Measurements from ENCODE around the gene KANSL1L.
"Not testable (repeated sequence)": the region's sequence is repeated elsewhere in the genome, so short reads cannot be mapped to it uniquely, and the experiment has no call there.

KANSL1L gene, protein sequence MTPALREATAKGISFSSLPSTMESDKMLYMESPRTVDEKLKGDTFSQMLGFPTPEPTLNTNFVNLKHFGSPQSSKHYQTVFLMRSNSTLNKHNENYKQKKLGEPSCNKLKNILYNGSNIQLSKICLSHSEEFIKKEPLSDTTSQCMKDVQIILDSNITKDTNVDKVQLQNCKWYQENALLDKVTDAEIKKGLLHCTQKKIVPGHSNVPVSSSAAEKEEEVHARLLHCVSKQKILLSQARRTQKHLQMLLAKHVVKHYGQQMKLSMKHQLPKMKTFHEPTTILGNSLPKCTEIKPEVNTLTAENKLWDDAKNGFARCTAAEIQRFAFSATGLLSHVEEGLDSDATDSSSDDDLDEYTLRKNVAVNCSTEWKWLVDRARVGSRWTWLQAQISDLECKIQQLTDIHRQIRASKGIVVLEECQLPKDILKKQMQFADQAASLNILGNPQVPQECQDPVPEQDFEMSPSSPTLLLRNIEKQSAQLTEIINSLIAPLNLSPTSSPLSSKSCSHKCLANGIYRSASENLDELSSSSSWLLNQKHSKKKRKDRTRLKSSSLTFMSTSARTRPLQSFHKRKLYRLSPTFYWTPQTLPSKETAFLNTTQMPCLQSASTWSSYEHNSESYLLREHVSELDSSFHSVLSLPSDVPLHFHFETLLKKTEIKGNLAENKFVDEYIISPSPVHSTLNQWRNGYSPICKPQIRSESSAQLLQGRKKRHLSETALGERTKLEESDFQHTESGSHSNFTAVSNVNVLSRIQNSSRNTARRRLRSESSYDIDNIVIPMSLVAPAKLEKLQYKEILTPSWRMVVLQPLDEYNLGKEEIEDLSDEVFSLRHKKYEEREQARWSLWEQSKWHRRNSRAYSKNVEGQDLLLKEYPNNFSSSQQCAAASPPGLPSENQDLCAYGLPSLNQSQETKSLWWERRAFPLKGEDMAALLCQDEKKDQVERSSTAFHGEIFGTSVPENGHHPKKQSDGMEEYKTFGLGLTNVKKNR

DNA sequence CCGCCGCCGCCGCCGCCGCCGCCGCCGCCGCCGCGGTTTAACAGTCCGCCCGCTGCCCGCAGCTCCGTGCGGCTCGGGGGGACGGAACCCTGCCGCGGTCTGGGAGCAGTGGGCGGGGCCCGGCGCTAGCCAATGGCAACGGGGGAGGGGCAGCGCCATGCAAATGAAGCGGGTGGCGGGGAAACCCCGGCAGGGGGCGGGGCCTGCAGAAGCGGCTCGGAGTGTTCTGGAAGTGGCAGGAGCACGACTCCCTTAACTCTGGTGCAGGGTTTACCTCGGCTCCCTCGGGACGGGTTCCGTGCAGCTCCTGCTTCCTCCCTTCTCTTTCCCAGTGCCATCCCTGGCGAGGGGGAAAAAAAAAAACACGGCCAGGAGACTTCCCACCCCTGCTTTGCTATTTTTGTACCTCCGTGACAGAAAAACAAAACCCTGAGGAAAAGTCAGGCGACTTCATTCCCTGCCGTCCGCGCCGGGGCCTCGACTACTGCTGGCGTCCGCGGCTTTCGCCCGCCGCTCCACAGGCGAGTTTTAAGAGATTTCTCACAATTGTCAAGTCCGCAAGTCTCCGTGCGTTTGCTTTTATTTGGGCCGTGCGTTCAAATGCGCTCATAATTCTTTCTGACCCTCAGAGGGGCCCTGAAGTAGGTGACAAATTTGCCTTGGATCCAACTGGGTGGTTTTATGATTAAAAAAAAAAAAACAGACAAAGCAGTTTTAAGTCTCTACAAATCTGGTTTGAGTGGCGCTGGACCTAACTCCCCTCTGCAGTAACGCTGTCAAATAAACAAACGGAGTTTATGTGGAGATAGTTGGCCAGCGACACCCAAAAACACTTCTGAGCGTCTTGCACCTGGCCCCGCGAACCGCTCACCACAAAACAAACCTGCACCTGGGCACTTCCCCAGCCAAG lies at the start of gene KANSL1L:
Gene KANSL1L, minus strand, starts transcription at position 101 of the 910 bp plus-strand sequence. CDS start 16,827 bp downstream, outside the sequence.
- DNase-seq (ENCODE audit: low spot score), result peak; percentile 98

- no peak for DNase-seq (ENCODE audit: low spot score)
Measured at GRCh38 chr2:210215120-210215519, 43.9 kb upstream of the KANSL1L start.

DNA sequence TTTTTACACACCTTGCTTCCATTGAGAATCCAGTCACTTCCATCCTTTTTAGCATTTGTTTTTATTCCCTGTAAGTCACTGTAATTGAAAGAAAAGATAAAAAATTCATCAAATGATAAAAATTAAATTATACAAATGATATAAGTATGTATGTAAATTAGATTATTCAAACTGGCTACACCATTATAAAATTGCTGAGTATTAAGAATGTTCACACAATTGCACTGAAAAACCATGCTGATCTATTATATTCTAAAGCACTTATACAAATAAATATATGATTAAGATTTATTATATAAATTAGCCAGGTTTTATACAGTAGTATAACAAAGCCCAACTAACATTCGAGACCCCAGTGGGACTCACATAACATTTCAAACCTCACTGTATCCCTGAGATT lies 39.0 kb upstream of the KANSL1L start:
- DNase-seq (ENCODE audit: low spot score), result no peak

- no peak for DNase-seq (ENCODE audit: low spot score)
Measured at GRCh38 chr2:210207929-210208328, 36.7 kb upstream of the KANSL1L start.

- DNase-seq (ENCODE audit: low spot score), result no peak
Measured at GRCh38 chr2:210203558-210203957, 32.3 kb upstream of the KANSL1L start.

DNA sequence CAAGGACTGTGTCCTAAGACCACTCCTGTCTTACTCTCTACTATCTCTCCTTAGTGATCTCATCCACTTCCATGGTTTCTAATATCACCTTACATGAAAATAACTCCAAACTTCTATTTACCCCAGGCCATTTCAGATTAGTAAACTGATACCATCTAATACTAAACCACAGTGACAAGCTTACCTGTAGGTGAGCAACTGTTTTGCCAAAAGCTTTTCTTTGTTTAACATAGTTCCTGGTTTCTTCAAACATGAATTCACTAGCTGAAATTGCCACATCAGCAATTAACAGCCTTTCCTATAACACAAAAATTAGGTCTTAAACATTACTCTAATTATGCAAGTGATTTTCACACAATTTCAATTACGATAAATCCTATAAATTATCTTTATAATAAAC lies 31.9 kb upstream of the KANSL1L start:
- no peak for DNase-seq (ENCODE audit: low spot score)

DNA sequence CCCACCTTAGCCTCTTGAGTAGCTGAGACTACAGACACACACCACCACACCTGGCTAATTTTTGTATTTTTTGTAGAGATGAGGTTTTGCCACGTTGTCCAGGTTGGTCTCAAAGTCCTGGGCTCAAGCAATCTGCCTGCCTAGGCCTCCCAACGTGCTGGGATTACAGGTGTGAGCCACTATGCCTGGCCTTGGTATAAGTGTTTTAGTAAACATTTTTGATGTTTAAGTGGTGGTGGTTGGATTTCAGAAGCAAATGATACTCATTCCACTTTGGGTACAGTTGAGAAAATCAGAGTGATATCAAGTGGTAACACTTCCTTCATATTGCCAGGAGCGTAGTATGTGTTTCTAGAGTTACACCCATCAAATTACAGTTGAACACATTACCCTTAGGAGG lies 28.6 kb upstream of the KANSL1L start:
- no peak for DNase-seq (ENCODE audit: low spot score)

DNA sequence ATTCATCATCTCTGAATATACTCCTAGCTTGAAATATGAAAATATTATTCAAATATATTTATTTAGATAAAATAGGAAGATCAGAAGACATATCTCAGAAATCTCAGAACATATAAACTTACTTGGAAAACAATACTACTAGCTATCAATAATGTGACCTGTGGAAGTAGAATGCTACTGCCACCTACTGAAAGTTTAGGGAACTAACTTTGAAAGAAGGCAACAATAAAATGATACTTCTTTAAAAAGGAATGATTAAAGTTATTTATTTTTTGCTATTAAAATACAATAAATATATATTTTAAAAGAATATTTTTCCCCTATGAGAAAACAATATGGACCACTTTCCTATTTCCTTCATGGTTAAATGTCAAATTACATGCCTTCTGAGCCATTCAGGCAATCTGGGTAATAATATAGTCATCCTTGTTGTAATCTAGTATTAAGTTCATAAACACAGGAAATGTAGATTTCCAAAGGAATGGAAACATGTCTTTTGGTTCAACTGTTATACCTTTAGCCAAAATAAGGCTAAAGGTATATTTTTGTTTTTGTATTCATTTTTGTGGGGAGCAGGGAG lies 28.1 kb upstream of the KANSL1L start:
- no peak for DNase-seq (ENCODE audit: low spot score)

GRCh38 chr2:210198326-210198725 lies 27.1 kb upstream of the KANSL1L start:
- no peak for DNase-seq (ENCODE audit: low spot score)

DNA sequence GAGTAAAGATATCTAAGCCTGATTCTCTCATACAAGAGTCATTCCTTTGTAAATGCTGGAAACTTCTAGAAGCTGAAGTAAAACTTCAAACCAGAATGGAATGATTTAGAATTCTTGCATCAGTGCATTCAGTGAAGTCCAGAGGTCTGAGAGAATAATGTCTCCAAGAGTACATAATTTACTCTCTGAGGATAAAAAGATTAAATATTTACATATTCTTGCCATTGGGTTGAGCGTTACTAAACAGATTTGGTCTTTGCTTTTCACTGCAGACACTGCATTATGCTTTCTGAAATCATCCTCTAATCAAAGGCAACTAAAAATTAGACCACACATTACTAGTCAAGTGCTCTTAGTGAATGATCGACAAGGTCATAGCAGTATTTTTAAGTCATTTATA lies 26.5 kb upstream of the KANSL1L start:
- DNase-seq (ENCODE audit: low spot score), result no peak

DNA sequence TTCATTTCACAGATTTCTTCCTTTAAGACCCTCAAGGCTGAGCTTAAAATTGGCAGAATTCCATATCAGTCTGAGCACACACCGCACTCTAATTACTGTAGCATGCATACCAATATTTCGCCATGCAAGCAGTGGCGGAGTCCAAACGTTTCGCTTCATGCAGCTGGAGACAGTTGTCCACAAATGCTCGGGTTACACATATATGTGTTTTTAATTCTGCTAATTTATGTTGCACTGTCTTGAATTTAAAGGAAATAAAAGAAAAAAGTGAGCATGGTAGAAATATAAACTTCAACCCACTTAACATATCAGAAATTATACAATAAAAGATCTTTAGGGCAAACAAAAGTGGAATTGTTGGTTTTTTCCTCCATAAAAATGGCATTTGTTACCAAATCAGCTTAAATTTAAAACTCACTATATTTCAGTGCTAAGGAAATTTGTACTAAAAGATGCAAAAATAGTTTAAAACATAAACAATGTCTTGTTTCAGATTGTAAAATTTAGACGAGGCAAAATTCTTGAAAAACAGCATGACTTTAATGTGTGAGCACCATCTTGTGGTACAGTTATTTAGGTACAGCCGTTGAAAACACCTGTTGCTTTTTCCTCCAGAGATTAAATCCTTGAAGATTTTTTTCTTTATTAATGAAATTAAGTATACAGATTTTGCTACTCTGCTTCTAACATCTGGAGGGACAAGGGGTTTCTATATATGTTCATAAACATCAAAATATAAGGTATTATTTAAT lies 24.1 kb upstream of the KANSL1L start:
- no peak for DNase-seq (ENCODE audit: low spot score)

- no peak for DNase-seq (ENCODE audit: low spot score)
Measured at GRCh38 chr2:210190345-210190744, 19.1 kb upstream of the KANSL1L start.

DNA sequence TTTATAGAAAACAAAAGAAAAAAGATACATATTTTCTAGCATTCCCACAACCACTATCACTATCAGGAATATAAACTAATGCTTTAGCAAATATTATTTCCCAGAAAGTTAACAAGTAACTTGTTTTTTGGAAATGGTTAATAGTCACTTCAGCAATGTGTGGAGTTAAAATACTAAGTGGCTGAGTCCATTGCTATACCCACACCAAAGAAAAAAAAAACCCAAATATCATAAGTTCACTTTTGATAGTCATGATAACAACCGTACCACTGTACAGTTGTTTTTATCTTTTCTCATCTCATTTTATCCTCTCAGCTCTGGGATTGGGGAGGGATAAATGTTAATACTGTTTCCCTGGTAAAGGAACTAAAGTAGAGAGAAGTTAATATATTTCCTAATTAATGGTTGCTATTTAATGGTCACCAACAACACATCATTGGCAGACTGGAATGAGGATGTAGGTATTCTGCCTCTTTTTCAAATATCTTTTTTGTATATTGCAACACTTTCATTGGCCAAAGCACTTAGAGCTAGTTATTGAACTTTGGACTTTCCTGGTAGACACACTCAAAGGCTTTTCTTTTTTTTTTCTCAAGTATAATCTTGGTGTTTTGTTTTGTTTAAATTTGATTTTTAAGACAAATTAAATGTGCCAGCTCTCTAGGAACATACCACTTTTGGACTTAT lies 18.4 kb upstream of the KANSL1L start:
- DNase-seq (ENCODE audit: low spot score), result no peak

GRCh38 chr2:210188755-210189154 lies 17.5 kb upstream of the KANSL1L start:
- DNase-seq (ENCODE audit: low spot score), result no peak

DNA sequence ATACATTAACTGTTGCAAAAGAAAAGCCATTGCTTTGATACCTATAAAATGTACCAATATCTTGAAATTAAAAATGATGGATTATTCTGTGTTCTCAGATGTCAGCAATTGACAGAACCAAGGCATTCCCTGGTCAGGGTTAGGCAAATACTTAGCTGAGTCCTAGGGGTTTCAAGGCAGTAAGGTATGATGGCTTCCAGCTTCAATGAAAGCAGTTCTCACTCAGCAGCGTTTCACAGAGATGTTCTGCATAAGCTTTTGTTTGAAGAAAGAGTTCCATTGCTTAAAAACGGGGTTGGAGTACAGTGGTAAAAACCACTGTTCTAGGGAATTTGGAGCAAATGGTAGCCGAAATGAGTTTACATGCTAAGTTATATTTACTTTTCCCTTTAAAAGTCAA lies 17.0 kb upstream of the KANSL1L start:
- DNase-seq (ENCODE audit: low spot score), result no peak

- DNase-seq (ENCODE audit: low spot score), result not testable (repeated sequence)
Measured at GRCh38 chr2:210183936-210184335, 12.7 kb upstream of the KANSL1L start.

GRCh38 chr2:210181606-210182088 lies 10.4 kb upstream of the KANSL1L start:
- not testable (repeated sequence) for DNase-seq (ENCODE audit: low spot score)

DNA sequence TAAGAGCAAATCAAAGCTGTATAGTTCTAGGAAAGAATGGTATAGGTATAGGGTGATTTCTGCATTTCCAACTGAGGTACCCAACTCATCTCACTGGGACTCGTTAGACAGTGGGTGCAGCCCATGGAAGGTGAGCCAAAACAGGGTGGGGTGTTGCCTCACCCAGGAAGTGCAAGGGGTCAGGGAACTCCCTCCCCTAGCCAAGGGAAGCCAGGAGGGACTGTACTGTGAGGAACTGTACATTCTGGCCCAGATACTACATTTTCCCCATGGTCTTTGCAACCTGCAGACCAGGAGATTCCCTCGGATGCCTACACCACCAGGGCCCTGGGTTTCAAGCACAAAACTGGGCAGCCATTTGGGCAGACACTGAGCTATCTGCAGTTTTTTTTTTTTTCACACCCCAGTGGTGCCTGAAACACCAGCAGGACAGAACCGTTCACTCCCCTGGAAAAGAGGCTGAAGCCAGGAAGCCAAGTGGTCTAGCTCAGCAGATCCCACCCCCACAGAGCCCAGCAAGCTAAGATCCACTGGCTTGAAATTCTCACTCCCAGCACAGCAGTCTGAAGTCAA lies 9.9 kb upstream of the KANSL1L start:
- DNase-seq (ENCODE audit: low spot score), result not testable (repeated sequence)

DNA sequence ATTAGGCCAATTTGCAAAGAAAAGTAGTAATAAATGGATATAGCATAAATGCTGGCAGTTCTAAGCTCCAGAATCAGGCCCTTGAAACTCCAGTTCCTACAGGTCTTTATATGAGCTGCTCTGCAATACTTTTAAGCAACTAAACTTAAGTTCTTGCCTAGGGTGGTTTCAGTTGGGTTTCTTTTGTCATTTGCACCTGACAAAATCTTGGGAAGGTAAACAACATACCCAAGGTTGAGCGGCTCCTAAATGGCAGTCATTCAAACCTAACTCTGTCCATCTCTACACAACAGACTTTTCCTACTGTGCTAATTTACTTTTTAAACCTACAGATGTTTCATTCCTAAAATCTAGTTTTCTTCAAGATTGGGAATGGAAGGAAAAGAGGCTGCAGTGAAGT lies 9.3 kb upstream of the KANSL1L start:
- DNase-seq (ENCODE audit: low spot score), result no peak
